NCI-H345 (cell line): ENCODE results near the gene GID8.
A peak's percentile ranks its signal among the peaks of the same experiment; 100 is the strongest.
"Not testable (repeated sequence)": the region's sequence is repeated elsewhere in the genome, so short reads cannot be mapped to it uniquely, and the experiment has no call there.

ENCODE experiments used
- DNase-seq: peaks from one replicate; lab custom pipeline; 2025; lab: John Stamatoyannopoulos, UW

The GID8 gene

GRCh38 chr20:62922451-62922921 lies 15.5 kb upstream of the GID8 start:
- DNase-seq: no peak

- DNase-seq: not testable (repeated sequence)
These were observed 14.8 kb upstream of the GID8 start for GRCh38 chr20:62923059-62923668.

- DNase-seq: no peak
These were observed 14.1 kb upstream of the GID8 start for GRCh38 chr20:62923669-62924441.

- no peak for DNase-seq
These were observed 13.4 kb upstream of the GID8 start for GRCh38 chr20:62924442-62925075.

GRCh38 chr20:62925076-62925419 lies 12.9 kb upstream of the GID8 start:
- DNase-seq: no peak

- peak; percentile 46 for DNase-seq
These were observed 12.3 kb upstream of the GID8 start for GRCh38 chr20:62925420-62926228.

GRCh38 chr20:62926229-62927127 lies 11.5 kb upstream of the GID8 start, which contains the start of gene DIDO1:
Gene DIDO1 (minus strand): TSS chr20:62926505.
- peak; percentile 94 for DNase-seq

- no peak for DNase-seq
These were observed 10.7 kb upstream of the GID8 start for GRCh38 chr20:62927128-62927705.

- no peak for DNase-seq
These were observed 9.6 kb upstream of the GID8 start for GRCh38 chr20:62928246-62928939.

GRCh38 chr20:62929051-62929538 lies 8.9 kb upstream of the GID8 start:
- DNase-seq: no peak

- no peak for DNase-seq
These were observed 6.5 kb upstream of the GID8 start for GRCh38 chr20:62931464-62931863.

- DNase-seq: no peak
These were observed 4.0 kb upstream of the GID8 start for GRCh38 chr20:62933966-62934365.

GRCh38 chr20:62935204-62935967 lies 2.6 kb upstream of the GID8 start:
- no peak for DNase-seq

- no peak for DNase-seq
These were observed 1.9 kb upstream of the GID8 start for GRCh38 chr20:62935968-62936585.

GRCh38 chr20:62937268-62938104 lies 461 bp upstream of the GID8 start:
- DNase-seq: peak; percentile 98

- no peak for DNase-seq
These were observed 2.9 kb downstream of the GID8 start for GRCh38 chr20:62940875-62941274.

GRCh38 chr20:62941792-62942191 lies 3.8 kb downstream of the GID8 start:
- DNase-seq: no peak

GRCh38 chr20:62942456-62942855 lies 4.5 kb downstream of the GID8 start:
- no peak for DNase-seq
